NB4 (cell line): ENCODE data around the gene EFCC1.
A peak's percentile ranks its signal among the peaks of the same experiment; 100 is the strongest.

Experiments used
- DNase-seq: peaks from one replicate; pipeline ENCODE4 v3.0.0; 2010; ENCODE audit warnings: low read depth
- H3K4me3 ChIP-seq: one replicate; pipeline ENCODE4 v1.5.1; 2011; ENCODE audit warnings: mild to moderate bottlenecking, low read depth, low read length, moderate library complexity
- MYC ChIP-seq: IDR thresholded peaks from 2 replicates; pipeline ENCODE4 v1.6.1; 2011; ENCODE audit warnings: low read depth, low read length
- POLR2A ChIP-seq: IDR thresholded peaks from 2 replicates; pipeline ENCODE4 v1.6.1; 2011; ENCODE audit warnings: mild to moderate bottlenecking; ENCODE audit not compliant: insufficient read length; ENCODE audit errors: extremely low read depth
- TF ChIP-seq, protein P1 (sequence below): IDR thresholded peaks from one replicate; pipeline ENCODE4 v1.5.1; 2012; ENCODE audit warnings: low read depth, low read length
- TF ChIP-seq, protein P2 (sequence below): IDR thresholded peaks from 2 replicates; pipeline ENCODE4 v1.6.1; 2011; ENCODE audit warnings: low read depth, low read length

Gene EFCC1

DNA sequence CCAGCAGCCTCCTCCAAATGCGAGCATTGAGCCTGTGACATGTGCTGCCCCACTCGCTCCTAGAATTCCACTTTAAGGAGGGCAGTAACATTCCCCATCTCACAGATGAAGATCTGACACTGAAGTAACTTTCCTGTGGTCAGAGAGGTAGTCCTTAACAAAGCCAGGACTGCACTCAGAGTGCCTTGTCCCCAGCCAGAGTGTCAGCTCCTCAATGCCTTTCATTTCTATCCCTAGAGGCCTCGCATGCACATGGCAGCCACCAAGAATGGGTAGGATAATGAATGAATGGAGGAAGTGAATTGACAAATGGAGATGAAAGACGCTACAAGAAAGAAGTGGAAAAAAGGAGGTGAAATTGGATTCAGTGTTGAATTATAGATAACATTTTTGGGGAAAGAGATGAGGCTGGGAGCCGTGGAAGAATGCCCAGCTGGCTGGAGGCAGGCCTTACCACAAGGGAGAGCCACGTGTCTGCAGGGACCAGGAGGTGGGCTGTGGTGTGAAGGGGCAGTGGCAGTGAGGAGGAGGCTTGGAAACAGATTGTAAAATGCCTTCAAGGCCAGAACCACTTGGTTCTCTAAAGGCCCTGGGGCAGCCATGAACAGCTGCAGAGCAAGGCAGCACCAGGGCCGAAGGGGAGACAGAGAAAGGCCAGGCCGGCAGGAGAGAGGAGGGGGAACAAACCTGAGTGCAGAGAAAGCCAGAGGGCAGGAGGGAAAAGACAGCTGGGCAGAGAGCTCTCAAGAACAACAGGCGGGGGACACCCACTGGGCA lies 17.6 kb upstream of the EFCC1 start:
- H3K4me3 ChIP-seq = no peak overlapping the region
- TF ChIP-seq MYC = no peak
- TF ChIP-seq, protein P1, sequence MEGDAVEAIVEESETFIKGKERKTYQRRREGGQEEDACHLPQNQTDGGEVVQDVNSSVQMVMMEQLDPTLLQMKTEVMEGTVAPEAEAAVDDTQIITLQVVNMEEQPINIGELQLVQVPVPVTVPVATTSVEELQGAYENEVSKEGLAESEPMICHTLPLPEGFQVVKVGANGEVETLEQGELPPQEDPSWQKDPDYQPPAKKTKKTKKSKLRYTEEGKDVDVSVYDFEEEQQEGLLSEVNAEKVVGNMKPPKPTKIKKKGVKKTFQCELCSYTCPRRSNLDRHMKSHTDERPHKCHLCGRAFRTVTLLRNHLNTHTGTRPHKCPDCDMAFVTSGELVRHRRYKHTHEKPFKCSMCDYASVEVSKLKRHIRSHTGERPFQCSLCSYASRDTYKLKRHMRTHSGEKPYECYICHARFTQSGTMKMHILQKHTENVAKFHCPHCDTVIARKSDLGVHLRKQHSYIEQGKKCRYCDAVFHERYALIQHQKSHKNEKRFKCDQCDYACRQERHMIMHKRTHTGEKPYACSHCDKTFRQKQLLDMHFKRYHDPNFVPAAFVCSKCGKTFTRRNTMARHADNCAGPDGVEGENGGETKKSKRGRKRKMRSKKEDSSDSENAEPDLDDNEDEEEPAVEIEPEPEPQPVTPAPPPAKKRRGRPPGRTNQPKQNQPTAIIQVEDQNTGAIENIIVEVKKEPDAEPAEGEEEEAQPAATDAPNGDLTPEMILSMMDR = no peak
- TF ChIP-seq, protein P2, sequence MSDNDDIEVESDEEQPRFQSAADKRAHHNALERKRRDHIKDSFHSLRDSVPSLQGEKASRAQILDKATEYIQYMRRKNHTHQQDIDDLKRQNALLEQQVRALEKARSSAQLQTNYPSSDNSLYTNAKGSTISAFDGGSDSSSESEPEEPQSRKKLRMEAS = no peak
- TF ChIP-seq POLR2A = no peak
- DNase-seq = no peak

DNA sequence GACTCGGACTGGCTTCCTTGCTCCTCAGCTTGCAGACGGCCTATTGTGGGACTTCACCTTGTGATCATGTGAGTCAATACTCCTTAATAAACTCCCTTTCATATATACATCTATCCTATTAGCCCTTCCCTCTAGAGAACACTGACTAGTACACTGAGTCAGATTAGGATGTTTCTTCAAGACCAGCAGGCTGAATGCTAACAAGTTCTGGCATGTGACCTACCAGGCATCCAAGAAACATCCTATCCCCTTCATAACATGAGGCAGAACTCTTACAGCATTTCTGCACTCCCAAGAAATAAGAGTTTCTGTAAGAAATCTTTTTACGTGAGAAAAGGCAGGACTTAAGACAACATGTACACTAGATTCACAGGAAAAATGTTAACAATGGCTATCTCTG lies 16.5 kb upstream of the EFCC1 start:
- TF ChIP-seq, protein P2 = no peak
- TF ChIP-seq MYC = no peak
- no peak for TF ChIP-seq POLR2A
- TF ChIP-seq, protein P1 = no peak
- H3K4me3 ChIP-seq = no peak overlapping the region
- DNase-seq = no peak

DNA sequence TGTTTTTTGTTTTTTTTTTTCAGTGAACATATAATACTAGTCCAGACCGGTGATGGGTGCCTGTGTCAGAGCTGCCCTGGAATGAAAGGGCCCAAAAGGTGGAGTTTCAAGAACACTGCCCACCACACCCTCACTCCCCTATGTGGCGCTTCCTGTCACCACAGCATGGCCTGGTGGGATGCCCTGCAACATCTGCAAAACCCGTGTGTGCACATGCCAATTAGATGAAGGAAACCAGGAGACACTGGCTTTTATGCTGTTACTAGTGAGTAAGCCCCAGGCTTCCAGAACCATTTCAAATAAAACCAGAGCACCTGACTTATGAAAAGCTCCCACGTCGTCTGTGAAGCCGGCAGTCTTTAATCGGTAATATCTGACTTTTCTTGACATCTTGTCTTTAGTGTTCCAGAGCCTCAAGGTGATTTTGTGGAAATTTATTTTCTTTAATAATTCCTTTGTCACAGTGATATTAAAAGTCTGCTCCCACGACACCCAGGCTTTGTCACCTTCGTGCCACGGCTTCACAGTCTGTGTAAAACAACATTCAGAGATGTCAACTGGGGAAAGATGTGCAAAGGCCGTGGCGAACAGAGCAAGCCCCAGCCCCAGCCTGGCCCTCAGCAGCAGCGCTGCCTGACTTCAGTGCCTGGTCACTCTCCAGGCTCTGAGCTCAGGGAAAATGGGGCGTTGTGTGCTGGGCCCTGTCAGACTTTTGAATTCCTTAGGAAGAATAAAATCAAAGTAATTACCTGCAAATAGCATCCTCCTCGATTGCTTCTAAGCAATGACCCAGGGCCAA lies 13.6 kb upstream of the EFCC1 start:
- H3K4me3 ChIP-seq = no peak overlapping the region
- no peak for TF ChIP-seq POLR2A
- TF ChIP-seq, protein P2 = peak; percentile 9; the same call in 1 of the 2 replicates
- TF ChIP-seq, protein P1 = no peak
- no peak for DNase-seq

DNA sequence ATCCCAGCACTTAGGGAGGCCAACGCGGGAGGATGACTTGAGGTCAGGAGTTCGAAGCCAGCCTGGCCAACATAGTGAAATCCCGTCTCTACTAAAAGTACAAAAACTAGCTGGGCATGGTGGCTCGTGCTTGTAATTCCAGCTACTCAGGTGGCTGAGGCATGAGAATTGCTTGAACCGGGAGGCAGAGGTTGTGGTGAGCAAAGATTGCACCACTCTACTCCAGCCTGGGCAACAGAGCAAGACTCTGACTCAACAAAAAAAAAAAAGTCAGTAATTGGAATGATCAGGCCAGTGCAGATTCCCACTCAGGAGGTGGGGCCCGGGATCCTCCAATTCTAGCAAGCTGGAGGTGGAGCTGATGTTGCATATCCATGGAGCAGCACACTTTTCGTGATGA lies 12.8 kb upstream of the EFCC1 start:
- TF ChIP-seq POLR2A (no peak), MYC (no peak)
- TF ChIP-seq, protein P1 = no peak
- TF ChIP-seq, protein P2 = no peak
- H3K4me3 ChIP-seq = no peak overlapping the region
- DNase-seq = no peak

DNA sequence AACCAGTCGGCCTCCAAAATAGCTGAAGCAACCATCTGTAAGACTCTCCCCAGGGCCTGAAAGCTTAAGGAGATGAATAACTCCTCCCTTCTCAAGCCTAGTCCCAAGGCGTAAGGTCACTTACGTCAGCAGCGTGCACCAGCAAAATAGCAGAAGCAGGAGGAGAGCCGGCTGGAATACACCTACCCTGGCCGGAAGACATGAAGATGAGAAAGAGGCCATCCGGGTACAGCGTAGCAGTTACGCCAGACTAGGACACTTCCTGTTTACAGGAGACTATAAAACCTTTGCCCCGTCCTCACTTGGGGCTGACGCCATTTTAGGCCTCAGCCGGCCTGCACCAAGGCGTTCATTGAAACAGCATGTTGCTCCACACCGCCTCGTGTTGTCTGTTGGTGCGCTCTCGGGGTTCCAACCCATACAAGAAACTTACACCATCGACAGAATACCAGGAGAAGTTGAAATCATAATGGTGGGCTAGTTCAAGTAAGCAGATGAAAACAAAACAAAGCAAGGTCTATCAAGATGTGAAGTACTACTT lies 9.7 kb upstream of the EFCC1 start:
- no peak overlapping the region for H3K4me3 ChIP-seq
- TF ChIP-seq MYC = no peak
- TF ChIP-seq POLR2A = no peak
- TF ChIP-seq, protein P2 = no peak
- TF ChIP-seq, protein P1 = no peak
- DNase-seq = peak; percentile 73
